ENCODE data around the gene PHYKPL. TPM values are rescaled to one million over a fixed set of nuclear protein-coding genes. Genes with fewer than 3 reads are reported as not detected.
A peak's percentile ranks its signal among the peaks of the same experiment; 100 is the strongest.

PHYKPL gene
- total and polyA plus RNA-seq, 2 donors (not counting 1 experiment from before 2014, with no cell fraction given), result 263 to 313 TPM

DNA sequence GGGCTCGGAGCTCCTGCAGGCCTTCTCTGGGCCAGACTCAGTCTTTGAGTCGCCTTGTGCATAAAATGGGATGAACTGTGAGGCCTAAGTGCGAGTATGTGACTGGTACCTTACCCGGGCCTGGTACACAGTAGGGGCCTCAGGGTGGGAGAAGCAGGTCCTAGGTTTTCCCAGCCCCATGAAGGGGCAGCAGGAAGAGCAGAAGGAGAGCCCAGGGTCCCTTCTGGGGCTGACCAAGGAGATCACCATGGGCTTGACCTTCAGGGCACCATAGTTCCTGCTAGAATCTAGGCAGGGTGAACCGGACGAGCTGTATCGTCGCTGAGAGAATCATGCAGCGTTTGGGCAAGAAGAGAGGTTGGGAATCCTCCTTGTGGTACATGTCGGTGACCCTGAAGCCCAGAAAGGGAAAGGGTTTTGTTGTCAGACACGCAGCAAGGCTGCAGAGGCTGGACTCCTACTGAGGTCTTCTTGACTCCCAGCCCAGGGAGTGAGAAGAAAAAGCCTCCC lies 373 bp upstream of the PHYKPL start:
- DNase-seq, result no peak
- H3K79me2 ChIP-seq (ENCODE audit: control insufficient read depth, insufficient read depth, low read length), result peaks cover 41% of the 10 kb centered on the region
- H3K27me3 Mint-ChIP-seq, result no peaks in the 10 kb centered on the region
- no peaks in the 10 kb centered on the region for H3K27me3 ChIP-seq (replicated peaks in 1 of 4; ENCODE audit: control extremely low read depth in 1 of 4, control insufficient read depth in 3 of 4, insufficient read depth in 4 of 4, low read length in 3 of 4)
- POLR2A ChIA-PET, result interaction anchor here (1.5 to 2.7 kb wide), 2 partner anchors 26 to 28 kb away, joined by 4 to 12 read pairs; partner anchors contain the start of gene HNRNPAB
- no peaks in the 10 kb centered on the region for H3K9me3 ChIP-seq (ENCODE audit: control extremely low read depth in 1 of 3, control insufficient read depth in 2 of 3, insufficient read depth in 1 of 3, low read length in 2 of 3)
- H3K4me1 Mint-ChIP-seq, result peaks cover 48% of the 10 kb centered on the region
- ATAC-seq (ENCODE audit: low read depth), result no peak
- peaks cover 41% of the 10 kb centered on the region for H4K20me1 ChIP-seq (ENCODE audit: control insufficient read depth, insufficient read depth, low read length, poor library complexity, severe bottlenecking)
- H3K9me3 Mint-ChIP-seq (ENCODE audit: insufficient read depth), result no peaks in the 10 kb centered on the region
- H3K27ac ChIP-seq (ENCODE audit: low read length in 2 of 2), result peak overlapping the region; percentile 77 to 88
- peaks cover 0 to 34% of the 10 kb centered on the region in 2 experiments for H3K36me3 ChIP-seq (replicated peaks in 1 of 2; ENCODE audit: control extremely low read depth in 1 of 2, control insufficient read depth in 1 of 2, extremely low read depth in 1 of 2, insufficient read depth in 2 of 2, low read length in 1 of 2)
- CTCF ChIA-PET, result interaction anchor here (1.7 to 2.7 kb wide), 2 partner anchors 157 to 319 kb away, joined by 4 to 12 read pairs; no protein-coding TSS in a partner anchor
- H3K4me1 ChIP-seq (ENCODE audit: control insufficient read depth in 2 of 2, insufficient read depth in 2 of 2, low read length in 2 of 2), result peaks cover 24 to 49% of the 10 kb centered on the region in 2 donors
- H2AFZ ChIP-seq (ENCODE audit: insufficient read depth, low read depth, low read length, poor library complexity, severe bottlenecking), result peak overlapping the region; percentile 81
- TF ChIP-seq EZH2 (IDR thresholded peaks at IDR 0.05; ENCODE audit: borderline replicate concordance, insufficient read depth, low read depth, low read length, poor library complexity, severe bottlenecking) (no peak), CTCF (IDR thresholded peaks at IDR 0.05) (no peak)
- H3K27ac Mint-ChIP-seq, result peak overlapping the region; percentile 93
- peak overlapping the region; percentile 86 for H3K4me2 ChIP-seq (replicated peaks; ENCODE audit: low read depth, low read length, poor library complexity, severe bottlenecking)
- H3K9ac ChIP-seq (ENCODE audit: low read length), result peak overlapping the region; percentile 73
- H3K4me3 Mint-ChIP-seq, result peak overlapping the region; percentile 81
- 72% methylated on average over 11 of the region's 11 CpGs for WGBS (ENCODE audit: insufficient coverage)
- peak overlapping the region in 4 of 5 experiments; percentile 66 to 85 (median 76) for H3K4me3 ChIP-seq (ENCODE audit: control extremely low read depth in 1 of 5, extremely low read depth in 1 of 5, insufficient read depth in 1 of 5, low read depth in 2 of 5, low read length in 4 of 5)
- intact Hi-C loops (cut with micrococcal nuclease), result loop anchor here (1.0 to 10.0 kb wide), 4 partner anchors 29 to 626 kb away; partner anchors contain the start of genes CLK4, HNRNPAB and ZNF354B

DNA sequence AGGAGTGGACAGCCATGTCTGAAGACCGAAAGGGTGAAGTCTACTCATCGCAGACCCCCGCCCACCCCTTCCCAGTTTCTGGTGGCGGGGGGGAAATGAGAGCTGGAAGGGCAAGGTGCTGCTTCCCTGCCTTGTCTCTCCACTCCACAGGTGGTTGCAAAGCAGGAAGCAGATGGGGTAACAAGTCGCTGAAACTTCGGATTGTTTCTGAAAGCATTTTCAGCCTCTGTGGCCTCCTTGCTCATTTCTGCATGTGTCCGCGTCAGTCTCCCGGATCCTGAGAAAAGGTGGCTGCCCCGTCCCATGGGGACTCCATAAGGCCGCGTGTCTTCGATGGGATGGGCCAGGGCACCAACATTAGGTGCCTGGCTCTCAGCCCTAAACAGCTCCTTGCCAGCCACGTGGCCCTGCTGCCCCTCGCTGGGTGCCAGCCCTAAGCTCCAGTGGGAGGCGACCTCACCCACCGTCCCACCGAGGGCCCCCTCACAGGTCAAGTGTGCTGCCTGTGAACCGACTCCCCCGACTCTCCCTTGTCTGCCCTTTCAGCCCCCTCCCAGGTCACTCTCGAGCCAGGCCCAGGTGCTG lies 971 bp downstream of the PHYKPL start:
- DNase-seq (no peak), ATAC-seq (ENCODE audit: low read depth) (no peak)
- POLR2A ChIA-PET, result interaction anchor here (1.5 to 2.7 kb wide), 2 partner anchors 24 to 27 kb away, joined by 4 to 12 read pairs; partner anchors contain the start of gene HNRNPAB
- no peaks in the 10 kb centered on the region for H3K9me3 ChIP-seq (ENCODE audit: control extremely low read depth in 1 of 3, control insufficient read depth in 2 of 3, insufficient read depth in 1 of 3, low read length in 2 of 3)
- peak overlapping the region; percentile 82 for H3K27ac Mint-ChIP-seq
- 25% methylated on average over 17 of the region's 21 CpGs for WGBS (ENCODE audit: insufficient coverage)
- TF ChIP-seq CTCF (IDR thresholded peaks at IDR 0.05), result no peak
- no peak for TF ChIP-seq EZH2 (IDR thresholded peaks at IDR 0.05; ENCODE audit: borderline replicate concordance, insufficient read depth, low read depth, low read length, poor library complexity, severe bottlenecking)
- peaks cover 21 to 41% of the 10 kb centered on the region in 2 donors for H3K4me1 ChIP-seq (ENCODE audit: control insufficient read depth in 2 of 2, insufficient read depth in 2 of 2, low read length in 2 of 2)
- peak overlapping the region; percentile 87 for H3K4me3 Mint-ChIP-seq
- H3K9me3 Mint-ChIP-seq (ENCODE audit: insufficient read depth), result no peaks in the 10 kb centered on the region
- H3K27me3 Mint-ChIP-seq, result no peaks in the 10 kb centered on the region
- intact Hi-C loops (cut with micrococcal nuclease), result loop anchor here (1.0 to 10.0 kb wide), 4 partner anchors 27 to 627 kb away; partner anchors contain the start of genes CLK4, HNRNPAB and ZNF354B
- H3K4me1 Mint-ChIP-seq, result peaks cover 54% of the 10 kb centered on the region
- H3K4me3 ChIP-seq (ENCODE audit: control extremely low read depth in 1 of 5, extremely low read depth in 1 of 5, insufficient read depth in 1 of 5, low read depth in 2 of 5, low read length in 4 of 5), result peak overlapping the region; percentile 49 to 85 (median 71)
- peak overlapping the region; percentile 86 for H3K4me2 ChIP-seq (replicated peaks; ENCODE audit: low read depth, low read length, poor library complexity, severe bottlenecking)
- no peaks in the 10 kb centered on the region for H3K27me3 ChIP-seq (replicated peaks in 1 of 4; ENCODE audit: control extremely low read depth in 1 of 4, control insufficient read depth in 3 of 4, insufficient read depth in 4 of 4, low read length in 3 of 4)
- H2AFZ ChIP-seq (ENCODE audit: insufficient read depth, low read depth, low read length, poor library complexity, severe bottlenecking), result peak overlapping the region; percentile 81
- H3K79me2 ChIP-seq (ENCODE audit: control insufficient read depth, insufficient read depth, low read length), result peaks cover 45% of the 10 kb centered on the region
- peaks cover 54% of the 10 kb centered on the region for H4K20me1 ChIP-seq (ENCODE audit: control insufficient read depth, insufficient read depth, low read length, poor library complexity, severe bottlenecking)
- CTCF ChIA-PET, result interaction anchor here (1.3 to 1.7 kb wide), 2 partner anchors 49 to 156 kb away, joined by 3 to 4 read pairs; no protein-coding TSS in a partner anchor
- peaks cover 2 to 47% of the 10 kb centered on the region in 2 experiments for H3K36me3 ChIP-seq (replicated peaks in 1 of 2; ENCODE audit: control extremely low read depth in 1 of 2, control insufficient read depth in 1 of 2, extremely low read depth in 1 of 2, insufficient read depth in 2 of 2, low read length in 1 of 2)
- peak overlapping the region; percentile 73 for H3K9ac ChIP-seq (ENCODE audit: low read length)
- H3K27ac ChIP-seq (ENCODE audit: low read length in 2 of 2), result peak overlapping the region; percentile 69 to 88

Data from B cell (primary cell).